ENCODE measurements around the gene JPH2. TPM values are rescaled to one million over a fixed set of nuclear protein-coding genes. Genes with fewer than 3 reads are reported as not detected.

JPH2 gene
- total RNA-seq, 1 donor: under 0.01 TPM

GRCh38 chr20:44080646-44081267 is 106.2 kb downstream of the JPH2 start:
- peak; percentile 67 to 85 (median 72) for DNase-seq (ENCODE audit: low read depth in 2 of 3, low spot score in 2 of 3)

- no peak for DNase-seq (ENCODE audit: low read depth in 2 of 3, low spot score in 2 of 3)
Observed at GRCh38 chr20:44080064-44080463, 106.9 kb downstream of the JPH2 start.

DNA sequence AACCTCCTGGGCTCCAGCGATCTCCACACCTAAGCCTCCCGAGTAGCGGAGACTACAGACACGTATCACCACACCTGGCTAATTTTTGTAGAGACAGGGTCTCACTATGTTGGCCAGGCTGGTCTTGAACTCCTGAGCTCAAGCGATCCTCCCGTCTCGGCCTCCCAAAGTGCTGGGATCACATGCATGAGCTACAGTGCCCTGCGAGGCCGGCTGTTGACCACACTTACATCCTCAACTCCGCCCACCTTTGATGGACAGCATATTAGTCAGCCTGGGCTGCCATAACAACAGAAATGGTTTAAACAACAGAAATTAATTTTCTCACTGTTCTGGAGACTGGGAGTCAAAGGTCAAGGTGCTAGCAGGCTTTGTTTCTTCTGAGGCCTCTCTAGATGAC is 107.7 kb downstream of the JPH2 start:
- no peak for DNase-seq (ENCODE audit: low read depth in 2 of 3, low spot score in 2 of 3)

GRCh38 chr20:44075950-44076232 is 111.1 kb downstream of the JPH2 start:
- no peak for DNase-seq (ENCODE audit: low read depth in 2 of 3, low spot score in 2 of 3)

GRCh38 chr20:44075191-44075949 is 111.6 kb downstream of the JPH2 start:
- no peak for DNase-seq (ENCODE audit: low read depth in 2 of 3, low spot score in 2 of 3)

GRCh38 chr20:44074252-44075151 is 112.5 kb downstream of the JPH2 start:
- no peak for DNase-seq (ENCODE audit: low read depth in 2 of 3, low spot score in 2 of 3)

DNA sequence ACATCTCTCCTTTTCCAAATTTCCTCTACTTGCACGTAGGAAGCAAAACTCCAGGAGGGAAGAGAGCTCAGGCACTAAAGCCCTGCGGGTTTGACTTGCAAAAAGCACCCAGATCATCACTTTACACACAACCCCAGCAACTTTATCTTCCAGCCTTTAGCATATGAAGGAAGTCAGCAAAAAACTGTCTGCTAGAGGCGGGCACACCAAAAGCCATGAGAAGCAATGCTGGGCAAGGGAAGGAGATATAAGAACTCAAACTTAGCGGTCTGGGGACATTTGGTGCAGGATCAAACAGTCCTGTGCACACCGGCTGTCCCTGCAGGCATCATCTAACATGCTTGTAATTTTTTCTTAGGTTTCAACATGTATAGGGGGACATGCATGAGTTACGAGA is 113.3 kb downstream of the JPH2 start:
- DNase-seq (ENCODE audit: low read depth in 2 of 3, low spot score in 2 of 3): no peak

DNA sequence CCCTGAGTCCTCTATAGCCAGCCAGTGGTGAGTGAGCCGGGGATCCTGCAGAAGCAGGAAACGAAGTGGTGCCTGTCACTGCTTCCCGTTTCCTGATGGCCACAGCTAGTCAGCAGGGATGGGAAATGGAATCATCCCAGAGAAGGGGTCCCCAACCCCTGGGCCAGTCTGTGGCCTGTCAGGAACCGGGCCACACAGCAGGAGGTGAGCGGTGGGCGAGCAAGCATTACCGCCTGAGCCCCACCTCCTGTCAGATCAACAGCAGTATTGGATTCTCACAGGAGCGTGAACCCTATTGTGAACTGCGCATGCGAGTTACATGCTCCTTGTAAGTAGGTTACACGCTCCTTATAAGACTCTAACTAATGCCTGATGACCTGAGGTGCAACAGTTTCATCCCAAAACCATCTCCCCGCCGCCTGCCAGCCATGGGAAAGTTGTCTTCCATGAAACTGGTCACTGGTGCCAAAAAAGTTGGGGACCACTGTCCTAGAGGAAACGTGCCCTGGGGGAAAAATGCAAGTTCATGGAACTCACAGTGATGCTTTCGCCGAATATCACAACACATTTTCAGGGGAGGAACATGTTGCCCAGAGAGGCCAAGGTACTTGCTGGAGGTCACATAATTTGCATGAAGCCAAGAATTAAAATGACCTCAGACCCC is 113.8 kb downstream of the JPH2 start:
- no peak for DNase-seq (ENCODE audit: low read depth in 2 of 3, low spot score in 2 of 3)

DNA sequence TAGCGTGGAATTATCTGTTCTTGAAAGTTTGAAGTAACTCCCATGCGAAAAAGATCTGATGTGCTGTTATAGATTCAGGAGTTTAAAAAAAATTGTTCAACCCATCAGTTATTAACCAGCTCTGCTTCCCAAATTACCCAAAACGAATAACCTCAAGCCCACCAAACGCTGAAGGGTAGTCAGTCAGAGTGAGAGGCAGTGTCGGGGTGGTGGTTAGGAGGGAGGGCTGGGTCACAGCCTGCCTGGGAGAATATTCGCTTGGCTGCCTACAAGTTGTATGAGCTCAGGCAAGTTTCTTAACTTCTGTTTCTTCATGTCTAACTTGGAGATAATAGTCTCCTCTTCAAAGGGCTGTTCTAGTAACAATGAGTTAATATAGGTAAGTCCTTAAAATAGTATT is 114.6 kb downstream of the JPH2 start:
- no peak for DNase-seq (ENCODE audit: low read depth in 2 of 3, low spot score in 2 of 3)

GRCh38 chr20:44071526-44072111 is 115.4 kb downstream of the JPH2 start:
- DNase-seq (ENCODE audit: low read depth in 2 of 3, low spot score in 2 of 3): no peak

GRCh38 chr20:44071057-44071456 is 115.9 kb downstream of the JPH2 start:
- DNase-seq (ENCODE audit: low read depth in 2 of 3, low spot score in 2 of 3): no peak

DNA sequence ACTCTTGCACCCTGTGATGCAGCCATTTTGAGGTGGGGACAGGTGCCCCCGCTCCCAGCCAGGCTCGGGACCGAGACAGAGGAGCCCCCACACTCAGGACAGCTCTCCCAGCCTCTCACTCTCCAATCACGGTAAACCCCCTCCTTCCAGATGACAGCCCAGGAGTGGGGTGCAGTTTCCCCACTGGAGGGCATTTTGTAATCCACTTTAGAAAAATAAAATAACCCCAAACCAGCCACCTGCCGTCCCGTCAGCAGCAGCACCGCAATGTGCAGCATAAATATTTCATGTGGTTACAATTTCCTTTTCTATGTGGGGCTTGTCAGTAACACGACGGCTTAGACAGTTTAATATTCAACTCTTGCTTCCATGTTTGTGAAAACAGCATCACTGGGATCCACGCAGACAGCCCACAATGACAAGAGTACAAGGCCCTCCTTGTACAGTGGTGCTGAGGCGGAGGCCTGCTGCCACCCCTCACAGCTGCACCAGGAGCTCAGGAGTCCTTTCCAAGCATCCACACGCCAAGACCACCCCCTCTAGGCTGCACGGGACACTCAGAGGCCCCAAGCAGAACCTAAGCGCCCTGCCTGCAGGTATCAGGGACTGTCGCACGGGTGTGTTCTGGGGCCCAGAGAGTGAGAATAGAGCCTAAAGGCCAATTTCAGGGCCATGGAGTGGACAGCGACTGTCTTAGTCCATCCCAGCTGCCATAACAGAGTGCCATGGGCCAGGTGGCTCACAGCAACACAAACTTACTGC is 116.7 kb downstream of the JPH2 start:
- DNase-seq (ENCODE audit: low read depth in 2 of 3, low spot score in 2 of 3): peak; percentile 39 to 69 (median 49)

- DNase-seq (ENCODE audit: low read depth in 2 of 3, low spot score in 2 of 3): peak; percentile 64 to 87 (median 70)
Observed at GRCh38 chr20:44069203-44070011, 117.6 kb downstream of the JPH2 start.

DNA sequence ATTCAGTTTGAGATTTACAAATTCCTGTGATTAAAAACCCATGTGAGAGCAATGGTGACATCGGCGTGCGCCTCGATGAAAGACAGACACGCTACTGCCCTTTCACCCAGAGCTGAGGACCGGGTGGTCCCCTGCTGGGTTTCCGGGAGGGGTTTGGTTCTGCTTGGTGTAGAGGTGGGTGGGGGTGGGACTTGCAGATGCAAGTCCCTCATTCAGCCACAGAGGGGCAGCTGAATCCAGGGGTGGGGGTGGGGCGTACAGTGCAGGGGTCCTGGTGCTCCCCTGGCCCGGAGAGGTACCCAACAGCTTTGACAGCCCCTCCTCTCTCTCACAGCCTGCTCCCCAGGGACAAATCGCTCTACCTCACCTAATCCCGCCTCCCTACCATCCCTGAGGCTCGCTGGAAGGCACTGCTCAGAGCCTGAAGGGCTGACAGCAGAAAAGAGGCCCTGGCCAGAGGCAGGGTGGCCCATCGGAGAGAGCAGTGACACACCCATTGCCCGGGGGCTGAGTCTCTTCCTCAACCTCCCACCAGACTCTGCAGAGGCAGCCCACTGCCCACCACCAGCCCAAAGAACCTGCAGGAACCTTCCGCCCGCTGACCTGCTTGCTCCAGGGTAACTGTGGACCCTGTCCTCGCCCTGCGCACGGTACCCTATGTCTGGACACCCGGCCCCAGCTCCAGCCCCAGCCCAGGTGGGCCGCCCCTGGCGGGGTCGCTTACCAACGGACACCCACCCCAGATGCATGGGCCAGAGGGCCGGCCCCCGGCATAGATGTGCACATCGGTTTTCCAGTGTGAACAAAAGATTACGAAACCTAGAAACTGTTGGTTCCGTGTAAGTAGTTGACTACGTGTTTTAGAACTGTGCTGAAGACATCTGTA is 118.4 kb downstream of the JPH2 start:
- DNase-seq (ENCODE audit: low read depth in 2 of 3, low spot score in 2 of 3): no peak

DNA sequence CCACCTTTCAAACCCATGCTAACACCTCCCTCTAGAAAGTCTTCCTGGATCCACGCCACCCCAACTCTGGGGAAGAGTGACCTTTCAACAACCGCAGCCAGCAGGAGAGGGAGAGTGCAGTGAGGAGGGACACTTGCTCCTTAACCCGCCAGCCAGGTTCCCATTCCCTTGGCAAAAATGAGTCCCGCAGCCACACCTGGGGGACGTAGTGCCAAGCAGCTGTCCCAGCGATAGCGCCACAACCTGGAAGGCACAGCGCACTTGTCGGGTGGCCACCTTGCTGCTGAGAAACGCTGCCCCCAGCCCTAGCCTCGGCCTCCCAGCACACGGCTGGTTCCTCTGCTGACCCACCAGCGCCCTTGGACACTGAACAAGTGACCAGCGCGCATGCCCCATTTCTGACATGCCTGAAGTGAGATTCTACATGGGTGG is 119.3 kb downstream of the JPH2 start:
- DNase-seq (ENCODE audit: low read depth in 2 of 3, low spot score in 2 of 3): no peak

GRCh38 chr20:44066645-44067606 is 120.1 kb downstream of the JPH2 start:
- DNase-seq (ENCODE audit: low read depth in 2 of 3, low spot score in 2 of 3): no peak
